ENCODE measurements around the gene NEB.

Gene NEB

GRCh38 chr2:151534001-151534400 lies 200.3 kb downstream of the NEB start:
- no peak for DNase-seq

DNA sequence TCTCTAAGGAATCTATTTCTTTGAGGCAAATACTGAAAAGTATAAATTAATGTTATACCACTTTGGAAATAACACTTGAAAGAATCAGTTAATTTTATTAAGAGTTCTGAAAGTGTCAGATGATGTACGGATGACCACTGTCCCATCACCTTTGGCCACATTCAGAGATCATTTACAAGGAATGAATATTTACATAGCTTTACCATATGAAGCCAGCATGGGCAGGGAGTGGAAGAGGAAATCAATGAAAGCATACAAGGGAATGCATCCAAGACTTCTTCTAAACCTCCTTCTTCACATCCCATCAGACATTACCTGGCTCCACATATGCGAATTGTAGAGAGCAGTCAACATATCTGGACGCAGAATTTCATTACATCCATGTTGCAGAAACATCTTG lies 201.1 kb downstream of the NEB start:
- no peak for DNase-seq

- DNase-seq: no peak
Measured at GRCh38 chr2:151526572-151527090, 207.6 kb downstream of the NEB start.

DNA sequence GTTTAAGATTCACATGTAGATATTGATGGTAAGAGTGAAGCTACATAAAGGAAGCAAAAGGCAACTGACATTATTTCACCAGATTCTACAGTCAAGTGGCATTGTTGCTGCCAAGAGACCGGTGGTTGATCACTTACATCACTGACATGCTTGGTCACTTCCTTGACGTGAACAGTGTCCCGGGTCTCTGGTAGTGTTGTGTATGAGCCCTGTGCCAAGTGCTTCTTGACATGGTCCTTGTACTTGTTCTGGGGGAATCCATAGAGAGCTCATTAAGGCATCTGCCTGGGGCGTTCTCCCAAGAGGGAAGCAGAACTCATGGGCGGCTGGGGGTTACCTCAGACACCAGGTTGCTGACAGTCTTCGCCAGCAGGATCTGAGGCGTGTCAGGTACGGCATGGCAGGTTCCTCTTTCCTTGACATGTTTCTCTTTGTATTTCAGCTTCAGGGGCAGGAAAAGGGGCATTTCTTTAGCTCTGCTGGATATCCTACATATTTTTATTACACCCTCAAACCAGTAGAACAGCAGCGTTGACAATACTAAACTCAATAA lies 208.4 kb downstream of the NEB start:
- no peak for DNase-seq

DNA sequence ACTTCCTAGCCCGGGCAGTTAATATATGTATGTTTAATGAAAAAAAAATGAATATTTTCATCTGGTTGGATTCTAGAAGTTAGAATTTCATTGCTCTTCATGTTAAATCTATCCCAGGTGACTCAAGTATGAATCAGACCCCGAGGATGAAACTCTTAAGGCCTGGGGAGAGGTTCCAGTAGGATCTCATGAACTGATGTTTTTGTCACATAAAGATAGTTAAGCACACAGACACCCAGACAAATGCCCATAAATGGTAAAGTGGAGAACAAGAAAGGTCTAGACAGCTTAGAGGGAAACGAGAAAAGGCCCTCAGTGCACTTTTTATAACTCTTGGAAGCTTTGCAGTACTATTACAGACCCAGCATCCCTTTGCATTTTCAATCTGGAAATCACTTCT lies 210.4 kb downstream of the NEB start:
- no peak for DNase-seq

- DNase-seq: no peak
Measured at GRCh38 chr2:151522556-151522955, 211.7 kb downstream of the NEB start.

DNA sequence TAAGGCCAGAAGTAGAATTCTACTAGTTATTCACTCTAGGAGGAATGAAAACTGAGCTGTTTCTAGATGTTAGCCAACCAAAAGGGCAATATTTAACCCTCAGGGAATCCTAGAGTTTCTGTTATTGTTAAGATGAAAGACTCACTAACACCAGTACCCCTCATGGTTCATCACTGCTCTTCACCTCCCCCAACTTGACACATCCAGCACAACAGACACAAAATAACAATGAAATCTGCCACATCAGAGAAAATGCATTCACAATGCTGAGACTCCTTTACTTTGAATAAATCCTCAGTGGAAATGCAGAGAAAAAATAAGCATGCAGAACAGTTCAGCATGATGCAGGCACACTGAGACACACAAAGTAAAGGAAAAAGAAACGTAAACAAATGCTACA lies 213.3 kb downstream of the NEB start:
- no peak for DNase-seq

DNA sequence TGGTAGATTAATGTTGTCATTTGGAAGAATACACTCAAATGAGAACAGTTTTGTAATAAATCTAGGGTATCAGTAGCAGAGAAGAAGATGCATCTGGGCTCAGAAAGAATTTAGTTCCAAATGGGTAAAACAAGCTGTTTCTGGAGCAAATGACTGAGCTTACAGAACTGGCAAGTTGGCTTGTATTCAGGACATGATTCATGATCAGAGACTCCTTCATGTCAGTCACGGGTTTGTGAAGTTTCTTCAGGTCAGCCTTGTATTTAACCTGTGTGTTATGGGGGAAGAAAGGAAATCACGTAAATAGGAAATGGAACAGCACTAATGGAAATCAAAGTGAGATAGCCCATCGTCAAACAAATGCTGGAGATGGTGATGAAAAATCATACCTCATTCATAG lies 215.5 kb downstream of the NEB start:
- no peak for DNase-seq

DNA sequence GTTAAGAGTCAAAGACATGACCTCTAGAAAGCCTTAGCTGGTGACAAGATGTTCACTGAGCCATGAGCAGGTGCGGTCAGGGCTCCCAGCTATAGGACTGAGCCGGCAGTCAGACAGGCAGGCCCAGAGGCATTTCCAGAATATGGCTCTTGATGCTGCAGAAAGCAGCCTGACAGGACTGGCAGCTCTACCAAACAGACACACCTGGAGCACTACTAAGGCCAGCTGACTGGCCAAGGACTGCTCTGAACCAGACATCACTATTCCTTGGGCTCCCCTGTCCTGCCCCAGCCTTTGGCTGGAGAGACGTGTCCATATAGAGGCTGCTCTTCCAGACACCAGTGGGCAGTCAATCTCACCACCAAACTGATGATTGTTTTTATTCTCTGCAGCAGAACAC lies 225.8 kb downstream of the NEB start:
- no peak for DNase-seq

DNA sequence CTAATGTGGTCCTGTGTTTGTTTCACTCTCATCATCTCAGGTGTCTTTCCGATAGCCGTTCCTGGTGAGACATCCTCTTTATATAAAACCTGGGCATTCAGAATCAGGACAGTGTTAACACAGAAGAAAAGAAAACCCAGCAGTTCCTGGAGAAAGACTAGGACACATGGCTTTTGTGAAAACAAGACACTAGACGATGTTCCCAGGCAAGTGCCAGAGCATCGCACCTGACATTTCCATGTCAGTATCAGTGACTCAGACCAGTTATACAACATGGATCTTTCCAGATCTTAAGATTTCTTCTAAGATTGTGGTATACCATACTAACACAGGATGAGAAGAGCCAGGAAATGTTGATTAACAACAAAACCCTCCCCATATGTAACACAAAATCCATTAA lies 228.1 kb downstream of the NEB start:
- DNase-seq: no peak

- no peak for DNase-seq
Measured at GRCh38 chr2:151498178-151498577, 236.1 kb downstream of the NEB start.

DNA sequence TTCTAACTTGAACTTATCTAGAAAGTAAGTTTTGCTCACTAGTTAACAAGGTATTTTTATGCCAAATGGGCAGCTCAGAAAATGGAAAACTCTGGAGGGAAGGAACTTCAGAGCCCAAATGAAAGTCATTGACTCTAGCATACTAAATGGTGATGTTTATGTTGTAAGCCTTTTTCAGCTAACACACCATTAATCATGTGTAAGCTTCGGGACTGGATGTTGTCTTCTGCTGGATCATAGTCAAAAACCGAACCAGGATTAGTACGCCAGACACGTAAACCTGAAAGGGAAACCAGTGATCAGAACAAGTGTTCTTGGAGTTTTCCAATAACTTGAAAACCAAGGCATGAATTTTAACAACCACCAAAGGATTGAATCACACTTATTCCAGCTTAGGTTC lies 242.8 kb downstream of the NEB start:
- no peak for DNase-seq

GRCh38 chr2:151490276-151490675 lies 244.0 kb downstream of the NEB start:
- no peak for DNase-seq

GRCh38 chr2:151486053-151486452 lies 248.2 kb downstream of the NEB start:
- DNase-seq: no peak

DNA sequence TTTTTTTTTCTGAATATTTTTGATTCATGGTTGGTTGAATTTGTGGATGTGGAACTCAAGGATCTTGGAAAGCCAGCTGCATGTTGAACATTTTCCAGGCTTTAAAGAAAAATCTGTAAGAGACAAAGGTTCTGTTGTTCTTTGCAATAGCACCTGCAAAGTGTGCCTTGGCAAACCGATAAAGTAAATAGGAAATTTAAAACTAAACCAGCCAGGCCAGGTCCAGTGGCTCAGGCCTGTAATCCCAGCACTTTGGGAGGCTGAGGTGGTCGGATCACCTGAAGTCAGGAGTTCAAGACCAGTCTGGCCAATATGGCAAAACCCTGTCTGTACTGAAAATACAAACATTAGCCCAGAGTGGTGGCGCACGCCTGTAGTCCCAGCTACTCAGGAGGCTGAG lies 250.2 kb downstream of the NEB start:
- DNase-seq: no peak

GRCh38 chr2:151483546-151483945 lies 250.7 kb downstream of the NEB start:
- no peak for DNase-seq

GRCh38 chr2:151482171-151482725 lies 252.0 kb downstream of the NEB start:
- no peak for DNase-seq

DNA sequence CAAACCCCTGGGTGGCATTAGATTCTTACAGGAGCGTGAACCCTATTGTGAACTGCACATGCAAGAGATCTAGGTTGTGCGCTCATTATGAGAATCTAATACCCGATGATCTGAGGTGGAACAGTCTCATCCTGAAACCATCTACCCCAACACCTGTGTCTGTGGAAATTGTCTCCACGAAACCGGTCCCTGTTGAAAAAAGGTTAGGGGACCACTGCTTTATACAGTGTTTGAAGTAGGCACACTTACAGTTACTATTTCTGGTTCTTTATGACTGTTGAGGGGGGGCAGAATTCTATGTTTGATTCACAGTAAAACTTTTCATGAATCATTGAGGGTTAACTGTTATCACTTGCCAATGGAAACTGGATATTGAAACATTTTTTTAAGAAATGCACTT lies 252.5 kb downstream of the NEB start:
- DNase-seq: no peak

DNA sequence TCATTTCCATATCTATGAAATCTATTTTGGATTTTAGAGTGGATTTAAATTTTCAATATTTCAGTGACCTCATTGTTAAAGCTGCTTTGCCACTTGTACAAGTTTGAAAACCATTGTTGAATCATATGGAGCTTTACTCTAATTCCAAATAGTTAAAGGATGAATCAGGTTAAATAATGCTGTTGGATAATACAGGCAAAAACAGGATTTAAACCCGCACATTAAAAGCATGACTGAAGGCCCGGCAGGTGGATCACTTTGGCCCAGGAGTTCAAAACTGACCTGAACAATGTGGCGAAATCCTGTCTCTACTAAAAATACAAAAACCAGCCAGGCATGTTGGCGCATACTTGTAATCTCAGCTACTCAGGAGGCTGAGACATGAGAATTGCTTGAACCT lies 256.3 kb downstream of the NEB start:
- no peak for DNase-seq

- DNase-seq: no peak
Measured at GRCh38 chr2:151476287-151476686, 258.0 kb downstream of the NEB start.

DNA sequence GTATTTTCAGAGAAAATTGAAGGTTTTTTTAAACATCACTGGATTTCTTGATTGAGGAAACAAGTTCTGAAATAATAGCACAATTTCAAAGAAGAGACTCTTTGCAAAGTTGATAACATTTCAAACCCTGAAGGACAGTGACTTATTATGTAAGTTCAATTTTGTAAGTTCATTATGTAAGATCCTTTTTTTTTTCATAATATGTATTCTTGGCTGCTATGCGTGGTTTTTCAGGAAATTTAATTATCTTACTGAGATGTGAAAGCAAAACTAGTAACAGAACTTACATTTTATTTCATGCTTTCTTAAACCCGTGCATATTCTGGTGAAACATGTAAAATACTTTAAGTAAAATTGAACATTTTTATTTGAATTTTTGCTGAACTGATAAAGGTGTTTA lies 259.2 kb downstream of the NEB start:
- DNase-seq: no peak

DNA sequence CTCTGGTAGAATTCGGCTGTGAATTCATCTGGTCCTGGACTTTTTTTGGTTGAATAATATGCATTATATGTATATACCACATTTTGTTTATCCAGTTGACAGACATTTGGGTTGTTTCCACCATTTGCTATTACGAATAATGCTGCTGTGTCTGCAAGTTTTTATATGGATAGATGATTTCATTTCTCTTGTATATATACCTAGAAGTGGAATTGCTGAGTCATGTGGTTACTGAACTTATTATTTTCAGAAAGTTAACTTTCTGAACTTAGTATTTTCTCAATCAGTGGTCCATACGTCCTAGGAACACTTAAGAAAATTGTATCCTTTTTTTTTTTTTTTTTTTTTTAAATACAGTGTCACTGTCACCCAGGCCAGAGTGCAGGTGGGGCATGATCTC lies 261.3 kb downstream of the NEB start:
- no peak for DNase-seq

DNA sequence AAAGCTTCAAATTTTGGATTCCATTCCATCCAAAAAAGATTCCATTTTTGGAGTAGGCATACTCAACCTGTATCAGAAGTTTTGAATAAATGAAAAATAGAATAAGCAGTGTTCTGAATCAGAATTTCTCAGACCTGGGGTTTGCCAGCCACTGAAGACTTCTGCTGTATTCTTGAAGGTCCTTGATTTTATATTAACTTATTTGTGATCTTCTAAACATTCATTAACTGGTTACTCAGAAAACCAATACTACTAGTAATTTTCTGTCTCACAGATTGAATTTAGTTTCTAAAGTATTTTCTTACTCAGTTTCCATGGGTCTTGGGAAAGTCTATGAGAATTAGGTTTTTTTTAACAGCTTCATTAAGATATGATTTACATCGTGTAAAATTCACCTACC lies 263.7 kb downstream of the NEB start:
- no peak for DNase-seq

- no peak for DNase-seq
Measured at GRCh38 chr2:151465771-151466170, 268.5 kb downstream of the NEB start.

GRCh38 chr2:151459358-151459757 lies 274.9 kb downstream of the NEB start:
- no peak for DNase-seq
